Stomach (tissue), 9 donors: ENCODE measurements around the gene CPA5. TPM values are rescaled to one million over a fixed set of nuclear protein-coding genes. Genes with fewer than 3 reads are reported as not detected.

Experiments
- DNase-seq, 2 donors: peaks; one replicate each; pipeline versions ENCODE4 v3.0.0 to v3.0.0-alpha.2; 2013 to 2019
- H3K27ac ChIP-seq, 5 donors: fragments of 200-600 bp in 4 of 5; sonication (generic) in 4 of 5; one replicate each; pipeline ENCODE4 v1.5.1; 2013 to 2019; ENCODE audit warnings: mild to moderate bottlenecking in 1 of 5, moderate library complexity in 1 of 5
- H3K27me3 ChIP-seq, 3 donors: fragments of 200-600 bp; sonication (generic); one replicate each; pipeline ENCODE4 v1.5.1; 2017 to 2019; ENCODE audit warnings: mixed run types in 1 of 3
- H3K36me3 ChIP-seq, 4 donors: fragments of 200-600 bp; sonication (generic); 1 replicate in 3 of 4; 2 replicates in 1 of 4; pipeline ENCODE4 v1.5.1; 2016 to 2019
- H3K4me1 ChIP-seq, 4 donors: fragments of 200-600 bp; sonication (generic); one replicate each; pipeline ENCODE4 v1.5.1; 2016 to 2019
- H3K4me3 ChIP-seq, 4 donors: fragments of 200-600 bp; sonication (generic) in 3 of 4; one replicate each; pipeline ENCODE4 v1.5.1; 2016 to 2019; ENCODE audit warnings: mild to moderate bottlenecking in 1 of 4
- H3K9me3 ChIP-seq, 4 donors: fragments of 200-600 bp; sonication (generic); one replicate each; pipeline ENCODE4 v1.5.1; 2016 to 2019
- CTCF ChIP-seq, 7 experiments: fragments of 450-650 bp in 4 of 7; fragments of 200-600 bp in 3 of 7; sonication (generic) in 3 of 7; IDR thresholded peaks; one replicate each; pipeline ENCODE4 v1.5.1; 2016 to 2019; ENCODE audit warnings: antibody characterized with exemption in 7 of 7, control low read depth in 2 of 7, mild to moderate bottlenecking in 1 of 7
- EP300 ChIP-seq: sonication (generic); formaldehyde crosslinking; IDR thresholded peaks from one replicate; pipeline ENCODE4 v1.6.1; 2017; ENCODE audit warnings: antibody characterized with exemption
- POLR2A ChIP-seq, 4 donors: fragments of 450-650 bp; IDR thresholded peaks; one replicate each; pipeline ENCODE4 v1.6.1; 2016; ENCODE audit warnings: antibody characterized with exemption in 4 of 4, control low read depth in 2 of 4, mild to moderate bottlenecking in 1 of 4, moderate library complexity in 1 of 4
- POLR2AphosphoS5 ChIP-seq, 3 donors: sonication (generic); formaldehyde crosslinking; IDR thresholded peaks; one replicate each; pipeline ENCODE4 v1.6.1; 2016; ENCODE audit warnings: antibody characterized with exemption in 3 of 3
- WGBS, 5 donors: extraction: QIAGEN DNeasy Blood & Tissue Kit in 3 of 5; methylation state at CpG; one replicate each; pipeline versions ENCODE4 v1.1.5 to v1.1.7; 2013 to 2018; 5-methylcytosine and 5-hydroxymethylcytosine counted together
- intact Hi-C: fragments of 100-400 bp; cut with DNase I; formaldehyde crosslinking; loops from one replicate; pipeline ENCODE4 v1.15.1; 2023; ENCODE audit warnings: low total_unique reads
- polyA plus RNA-seq, 3 donors: library from polyadenylated mRNA; stranded (reverse); fragments of 200-250 nt; gene quantifications; one replicate each; pipeline ENCODE4 v1.2.3, GENCODE V29; 2013
- total RNA-seq, 5 donors: library from RNA; depleted of rRNA; stranded (reverse); fragments of >200 nt; gene quantifications; one replicate each; pipeline versions ENCODE4 v1.1.0 to v1.2.3, GENCODE V29; 2014 to 2016
- donor health status: healthy with polysubstance abuse.
- donor health status: Bipolar disorder and iron deficiency.
- donor health status: healthy.

The CPA5 gene
- total and polyA plus RNA-seq, 8 donors = 0.48 TPM; not detected in 7

- Histone ChIP-seq H3K4me1 (peaks cover 0 to 2% (median under 1%) of the 10 kb centered on the region in 4 donors), H3K36me3 (no peaks in the 10 kb centered on the region), H3K27me3 (no peaks in the 10 kb centered on the region), H3K27ac (no peak overlapping the region), H3K4me3 (no peak overlapping the region), H3K9me3 (no peaks in the 10 kb centered on the region)
- no peak for DNase-seq
- TF ChIP-seq POLR2AphosphoS5 (IDR thresholded peaks at IDR 0.05) (no peak), CTCF (IDR thresholded peaks at IDR 0.05) (no peak), POLR2A (IDR thresholded peaks at IDR 0.05) (no peak), EP300 (no peak)
- intact Hi-C loops = no loop called here
- WGBS, 5 donors = 91 to 95% (median 92%) methylated on average over 5 to 6 of the region's 6 CpGs
These were observed 41.0 kb downstream of the CPA5 start for GRCh38 chr7:130385600-130386066.

GRCh38 chr7:130386876-130387275 lies 42.3 kb downstream of the CPA5 start:
- H3K9me3 ChIP-seq = no peaks in the 10 kb centered on the region
- no peak overlapping the region for H3K4me3 ChIP-seq
- H3K27ac ChIP-seq = no peak overlapping the region
- WGBS, 5 donors = 84 to 94% (median 88%) methylated on average over 3 of the region's 3 CpGs
- intact Hi-C loops = no loop called here
- TF ChIP-seq CTCF (IDR thresholded peaks at IDR 0.05) (no peak), POLR2AphosphoS5 (IDR thresholded peaks at IDR 0.05) (no peak), POLR2A (IDR thresholded peaks at IDR 0.05) (no peak), EP300 (no peak)
- no peaks in the 10 kb centered on the region for H3K36me3 ChIP-seq
- no peaks in the 10 kb centered on the region for H3K27me3 ChIP-seq
- DNase-seq = no peak
- H3K4me1 ChIP-seq = no peaks in the 10 kb centered on the region

GRCh38 chr7:130387306-130387627 lies 42.7 kb downstream of the CPA5 start:
- WGBS, 5 donors = 85 to 100% (median 93%) methylated on average over 3 of the region's 3 CpGs
- no peak for DNase-seq
- Histone ChIP-seq H3K4me1 (peaks cover 0 to under 1% (median 0%) of the 10 kb centered on the region in 4 donors), H3K27ac (no peak overlapping the region), H3K9me3 (no peaks in the 10 kb centered on the region), H3K27me3 (no peaks in the 10 kb centered on the region), H3K4me3 (no peak overlapping the region), H3K36me3 (no peaks in the 10 kb centered on the region)
- intact Hi-C loops = no loop called here
- TF ChIP-seq POLR2A (IDR thresholded peaks at IDR 0.05) (no peak), EP300 (no peak), POLR2AphosphoS5 (IDR thresholded peaks at IDR 0.05) (no peak), CTCF (IDR thresholded peaks at IDR 0.05) (no peak)

- Histone ChIP-seq H3K4me3 (no peak overlapping the region), H3K9me3 (no peaks in the 10 kb centered on the region), H3K36me3 (no peaks in the 10 kb centered on the region), H3K4me1 (peaks cover 0 to 6% (median 0%) of the 10 kb centered on the region in 4 donors), H3K27me3 (no peaks in the 10 kb centered on the region), H3K27ac (no peak overlapping the region)
- intact Hi-C loops = no loop called here
- WGBS, 5 donors = 83 to 89% (median 86%) methylated on average over 12 of the region's 12 CpGs
- TF ChIP-seq EP300 (no peak), POLR2AphosphoS5 (IDR thresholded peaks at IDR 0.05) (no peak), POLR2A (IDR thresholded peaks at IDR 0.05) (no peak), CTCF (IDR thresholded peaks at IDR 0.05) (no peak)
- no peak for DNase-seq
These were observed 43.2 kb downstream of the CPA5 start for GRCh38 chr7:130387628-130388403.
